Endothelial cell of umbilical vein (primary cell): ENCODE results near the gene RPL13. TPM values are rescaled to one million over a fixed set of nuclear protein-coding genes. Genes with fewer than 3 reads are reported as not detected.

ENCODE experiments used
- BruUV-seq: library from RNA; stranded (reverse); fragments of 400-500 nt; replicated peaks from 2 replicates; lab custom pipeline; 2021; lab: Mats Ljungman, UMichigan
- CTCF ChIA-PET: fragments of 300-600, 350-600 bp; sonication (Branson Sonifier 250); formaldehyde crosslinking; loops from one replicate; lab custom pipeline; 2021; ENCODE audit warnings: antibody characterized with exemption, inconsistent platforms; lab: Charles Lee
- POLR2A ChIA-PET: fragments of 300-600, 350-600 bp; sonication (Branson Sonifier 250); formaldehyde crosslinking; loops from one replicate; lab custom pipeline; 2021; ENCODE audit warnings: antibody characterized with exemption, inconsistent platforms; lab: Charles Lee
- DNase-seq: peaks from one replicate; pipeline ENCODE4 v3.0.0-alpha.2; 2011; ENCODE audit warnings: low read depth, low spot score
- FAIRE-seq: peaks from 2 replicates; lab custom pipeline; 2011; peaks lifted over from hg19 to GRCh38; lab: Jason Lieb, UNC
- H2AFZ ChIP-seq: 2 replicates; pipeline ENCODE4 v1.6.0; 2012; ENCODE audit warnings: low read depth, low read length, control low read depth, inconsistent platforms
- H3K27ac ChIP-seq: 2 replicates; pipeline ENCODE4 v1.5.1; 2011; ENCODE audit warnings: low read depth, mild to moderate bottlenecking, control low read depth, low read length, moderate library complexity; ENCODE audit not compliant: insufficient read depth
- H3K27me3 ChIP-seq, 2 experiments: 2 replicates each; pipeline versions ENCODE4 v1.6.0 to v1.6.1; 2011; ENCODE audit warnings: low read length in 2 of 2, mixed read lengths in 1 of 2; ENCODE audit not compliant: control insufficient read depth in 2 of 2, insufficient read depth in 2 of 2
- H3K36me3 ChIP-seq, 2 experiments: 2 replicates in 1 of 2; 3 replicates in 1 of 2; pipeline ENCODE4 v1.5.1; 2011; ENCODE audit warnings: low read length in 2 of 2, mild to moderate bottlenecking in 1 of 2, moderate library complexity in 1 of 2; ENCODE audit not compliant: control insufficient read depth in 2 of 2, insufficient read depth in 2 of 2; ENCODE audit errors: extremely low read depth in 1 of 2
- H3K4me1 ChIP-seq: 3 replicates; pipeline ENCODE4 v1.5.1; 2011; ENCODE audit warnings: mild to moderate bottlenecking, low read length; ENCODE audit not compliant: control insufficient read depth, insufficient read depth; ENCODE audit errors: extremely low read depth
- H3K4me2 ChIP-seq: 2 replicates; pipeline ENCODE4 v1.6.1; 2011; ENCODE audit warnings: low read length, control low read depth, mixed read lengths; ENCODE audit not compliant: insufficient read depth
- H3K4me3 ChIP-seq, 3 experiments: fragments of 200-600 bp in 1 of 3; sonication (generic), shearing (Covaris generic) in 1 of 3; replicated peaks in 1 of 3; 2 replicates each; pipeline ENCODE4 v1.5.1; 2011 to 2016; ENCODE audit warnings: control low read depth in 3 of 3, low read length in 3 of 3, mild to moderate bottlenecking in 2 of 3, inconsistent platforms in 1 of 3, low read depth in 1 of 3, moderate library complexity in 1 of 3; ENCODE audit not compliant: insufficient read depth in 1 of 3
- H3K79me2 ChIP-seq: 2 replicates; pipeline ENCODE4 v1.6.0; 2012; ENCODE audit warnings: low read length, inconsistent platforms; ENCODE audit not compliant: control insufficient read depth, insufficient read depth
- H3K9ac ChIP-seq: replicated peaks from 2 replicates; pipeline ENCODE3; 2011; ENCODE audit warnings: low read length, control low read depth; ENCODE audit not compliant: insufficient read depth; ENCODE audit errors: extremely low read depth
- H3K9me1 ChIP-seq: replicated peaks from 3 replicates; pipeline ENCODE4 v1.6.0; 2011; ENCODE audit warnings: mild to moderate bottlenecking, low read length; ENCODE audit not compliant: control insufficient read depth, insufficient read depth; ENCODE audit errors: extremely low read depth
- H3K9me3 ChIP-seq: replicated peaks from 2 replicates; pipeline ENCODE4 v1.5.1; 2012; ENCODE audit warnings: low read length, inconsistent platforms; ENCODE audit not compliant: control insufficient read depth, insufficient read depth
- H4K20me1 ChIP-seq: replicated peaks from 2 replicates; pipeline ENCODE3; 2011; ENCODE audit warnings: mild to moderate bottlenecking, low read length; ENCODE audit not compliant: control insufficient read depth, insufficient read depth; ENCODE audit errors: extremely low read depth
- EZH2 ChIP-seq: IDR thresholded peaks from 2 replicates; pipeline ENCODE4 v1.6.1; 2012; ENCODE audit warnings: borderline replicate concordance, low read depth, mild to moderate bottlenecking, moderate library complexity, low read length, inconsistent platforms; ENCODE audit not compliant: severe bottlenecking
- FOS ChIP-seq: IDR thresholded peaks from 2 replicates; pipeline ENCODE4 v1.6.1; 2011; ENCODE audit warnings: mild to moderate bottlenecking, low read length, moderate library complexity, borderline replicate concordance; ENCODE audit not compliant: insufficient read depth
- GATA2 ChIP-seq: IDR thresholded peaks from 2 replicates; pipeline ENCODE4 v1.7.0; 2011; ENCODE audit warnings: low read depth, mild to moderate bottlenecking, moderate library complexity, mixed read lengths, low read length; ENCODE audit not compliant: insufficient read length, insufficient read depth
- MYC ChIP-seq: IDR thresholded peaks from one replicate; pipeline ENCODE4 v1.6.1; 2011; ENCODE audit warnings: mild to moderate bottlenecking, low read depth, low read length
- POLR2AphosphoS5 ChIP-seq: IDR thresholded peaks from 2 replicates; pipeline ENCODE4 v1.6.1; 2012; ENCODE audit warnings: low read depth, mild to moderate bottlenecking, control low read depth, low read length, moderate library complexity; ENCODE audit not compliant: insufficient read depth
- dilution Hi-C: fragments of 300-500 bp; cut with MboI; formaldehyde crosslinking; loops from one replicate; pipeline ENCODE4 v1.15.0; 2019; ENCODE audit warnings: low sequenced_read_pairs; ENCODE audit not compliant: extremely low pct_ligation_motif_present
- intact Hi-C: fragments of 100-400 bp; cut with micrococcal nuclease; formaldehyde crosslinking; loops from one replicate; pipeline ENCODE4 v1.10.0; 2022
- polyA plus RNA-seq, 4 experiments: library from polyadenylated mRNA; depleted of rRNA in 3 of 4; stranded (reverse) in 3 of 4; unstranded in 1 of 4; fragments of >200 nt; gene quantifications; 2 replicates each; pipeline versions ENCODE4 v1.2.1 to v1.2.3, GENCODE V29; 2011 to 2012; ENCODE audit warnings: missing spikeins in 1 of 4
- total RNA-seq: library from RNA; stranded (reverse); gene quantifications from 2 replicates; pipeline ENCODE4 v1.2.3, GENCODE V29; 2021
- TF ChIP-seq, protein P1 (sequence below): IDR thresholded peaks from 2 replicates; pipeline ENCODE4 v1.6.1; 2011; ENCODE audit not compliant: insufficient read depth, insufficient read length
- TF ChIP-seq, protein P2 (sequence below), 2 donors: IDR thresholded peaks; 1 replicate in 1 of 2; 2 replicates in 1 of 2; pipeline ENCODE4 v1.5.1; 2011; ENCODE audit warnings: low read length in 2 of 2, mild to moderate bottlenecking in 2 of 2, moderate library complexity in 2 of 2, control low read depth in 1 of 2, inconsistent platforms in 1 of 2, low read depth in 1 of 2; ENCODE audit not compliant: insufficient read depth in 1 of 2; ENCODE audit errors: extremely low read depth in 1 of 2

Gene RPL13
- total and polyA plus RNA-seq, 2 donors (not counting 3 experiments of a cell fraction or from before 2014, with no cell fraction given) = 1,463 to 5,670 TPM

DNA sequence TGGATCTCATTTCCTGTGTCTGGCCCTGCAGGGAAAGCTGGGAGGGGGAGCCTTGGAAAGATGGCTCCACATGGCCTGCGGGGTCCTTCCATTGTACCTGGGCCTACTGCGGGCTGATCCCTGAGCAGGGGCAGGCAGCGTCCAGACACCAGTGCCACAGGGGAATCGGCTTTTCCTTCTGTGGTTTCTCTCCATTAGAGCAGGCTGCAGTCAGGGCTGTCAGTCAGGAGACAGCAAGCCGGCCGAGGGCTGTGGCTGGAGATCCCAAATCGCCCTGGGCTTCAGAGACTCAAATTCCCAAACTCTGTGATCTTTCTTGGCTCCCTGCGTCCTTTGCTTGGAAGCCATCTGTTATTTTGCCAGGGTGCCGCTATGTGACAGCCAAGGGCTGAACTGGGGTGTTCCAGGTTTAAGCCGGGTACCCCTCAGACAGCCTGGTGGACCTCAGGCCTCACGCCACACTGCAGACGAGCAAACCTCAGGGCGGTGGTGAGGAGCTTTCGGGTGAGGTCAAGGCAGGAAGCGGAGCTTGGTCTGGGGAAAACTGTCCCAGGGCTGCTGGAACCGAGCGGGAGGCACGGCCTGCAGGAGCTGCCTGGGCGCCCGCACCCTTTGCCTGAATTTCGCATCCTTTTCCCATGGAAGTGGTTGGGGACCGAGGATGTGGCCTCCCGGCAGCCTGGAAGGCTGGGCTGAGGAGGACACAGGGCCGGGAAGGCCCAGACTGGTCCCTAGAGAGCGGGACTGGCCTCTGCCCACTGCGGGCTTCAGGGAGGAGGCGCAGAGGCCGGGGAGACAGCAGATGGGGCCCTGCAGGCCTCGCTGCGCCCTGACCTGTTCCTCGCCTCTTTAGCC lies 13.6 kb downstream of the RPL13 start:
- no TSS peak for BruUV-seq
- Histone ChIP-seq H3K4me2 (no peak overlapping the region), H4K20me1 (no peaks in the 10 kb centered on the region), H3K36me3 (no peaks in the 10 kb centered on the region), H3K9me3 (no peaks in the 10 kb centered on the region), H3K9me1 (no peaks in the 10 kb centered on the region), H3K27ac (no peak overlapping the region), H3K9ac (peak overlapping the region; percentile 40), H3K4me1 (peaks cover 9% of the 10 kb centered on the region), H3K27me3 (peaks cover 0 to 1% of the 10 kb centered on the region in 2 experiments), H3K4me3 (no peak overlapping the region), H3K79me2 (no peaks in the 10 kb centered on the region), H2AFZ (peak overlapping the region; percentile 94)
- no peak for FAIRE-seq
- TF ChIP-seq MYC (no peak), EZH2 (no peak), GATA2 (no peak)
- DNase-seq = no peak
- intact Hi-C loops (loop anchor here (1.0 to 10.0 kb wide), 2 partner anchors 67 to 151 kb away; partner anchors contain the start of genes VPS9D1 and ZNF276), dilution Hi-C loops (no loop called here)
- ChIA-PET CTCF (interaction anchor here (0.8 to 1.1 kb wide), 3 partner anchors 9 to 126 kb away, joined by 3 read pairs; no protein-coding TSS in a partner anchor), POLR2A (no interaction called here)

DNA sequence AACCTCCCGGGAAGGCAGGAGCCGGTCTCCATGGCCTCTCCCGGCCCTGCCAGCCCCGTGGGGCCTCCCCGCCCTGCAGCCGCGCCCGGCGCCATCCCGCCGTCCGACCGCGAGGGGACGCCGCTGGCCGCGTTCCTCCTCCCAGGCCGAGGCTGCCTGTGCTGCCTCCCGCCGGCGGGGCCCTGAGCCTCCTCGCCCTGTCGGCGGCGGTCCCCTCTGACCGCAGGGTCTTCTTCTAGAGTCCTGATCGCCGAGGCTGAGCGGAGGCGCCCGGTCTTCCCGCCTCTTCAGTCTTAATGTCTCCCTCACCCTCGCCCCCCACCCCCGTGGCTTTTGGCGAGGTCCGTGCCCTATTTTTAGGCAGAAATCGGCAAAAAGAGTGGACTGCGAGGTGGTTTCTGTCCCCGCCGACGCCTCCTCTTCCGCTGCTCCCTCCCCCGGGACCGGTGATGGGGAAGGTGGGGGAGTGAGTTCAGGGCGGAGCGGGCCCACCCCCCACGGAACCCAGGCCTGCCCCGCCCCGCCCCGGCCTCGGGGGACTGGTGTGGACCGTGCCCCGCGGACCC lies 14.3 kb downstream of the RPL13 start:
- no peaks in the 10 kb centered on the region for H3K36me3 ChIP-seq
- H3K27ac ChIP-seq = no peak overlapping the region
- peaks cover 0 to 1% of the 10 kb centered on the region in 2 experiments for H3K27me3 ChIP-seq
- H3K79me2 ChIP-seq = no peaks in the 10 kb centered on the region
- H3K9ac ChIP-seq = peak overlapping the region; percentile 40
- dilution Hi-C loops = no loop called here
- H3K9me1 ChIP-seq = no peaks in the 10 kb centered on the region
- DNase-seq (peak; percentile 63), FAIRE-seq (peak; percentile 77)
- ChIA-PET POLR2A (no interaction called here), CTCF (interaction anchor here (1.0 to 1.5 kb wide), 4 partner anchors 9 to 125 kb away, joined by 3 to 4 read pairs (median 3); no protein-coding TSS in a partner anchor)
- H3K4me2 ChIP-seq = peak overlapping the region; percentile 40
- H4K20me1 ChIP-seq = no peaks in the 10 kb centered on the region
- no TSS peak for BruUV-seq
- TF ChIP-seq, protein P1, sequence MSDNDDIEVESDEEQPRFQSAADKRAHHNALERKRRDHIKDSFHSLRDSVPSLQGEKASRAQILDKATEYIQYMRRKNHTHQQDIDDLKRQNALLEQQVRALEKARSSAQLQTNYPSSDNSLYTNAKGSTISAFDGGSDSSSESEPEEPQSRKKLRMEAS = no peak
- TF ChIP-seq, protein P2, sequence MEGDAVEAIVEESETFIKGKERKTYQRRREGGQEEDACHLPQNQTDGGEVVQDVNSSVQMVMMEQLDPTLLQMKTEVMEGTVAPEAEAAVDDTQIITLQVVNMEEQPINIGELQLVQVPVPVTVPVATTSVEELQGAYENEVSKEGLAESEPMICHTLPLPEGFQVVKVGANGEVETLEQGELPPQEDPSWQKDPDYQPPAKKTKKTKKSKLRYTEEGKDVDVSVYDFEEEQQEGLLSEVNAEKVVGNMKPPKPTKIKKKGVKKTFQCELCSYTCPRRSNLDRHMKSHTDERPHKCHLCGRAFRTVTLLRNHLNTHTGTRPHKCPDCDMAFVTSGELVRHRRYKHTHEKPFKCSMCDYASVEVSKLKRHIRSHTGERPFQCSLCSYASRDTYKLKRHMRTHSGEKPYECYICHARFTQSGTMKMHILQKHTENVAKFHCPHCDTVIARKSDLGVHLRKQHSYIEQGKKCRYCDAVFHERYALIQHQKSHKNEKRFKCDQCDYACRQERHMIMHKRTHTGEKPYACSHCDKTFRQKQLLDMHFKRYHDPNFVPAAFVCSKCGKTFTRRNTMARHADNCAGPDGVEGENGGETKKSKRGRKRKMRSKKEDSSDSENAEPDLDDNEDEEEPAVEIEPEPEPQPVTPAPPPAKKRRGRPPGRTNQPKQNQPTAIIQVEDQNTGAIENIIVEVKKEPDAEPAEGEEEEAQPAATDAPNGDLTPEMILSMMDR (IDR thresholded peaks at IDR 0.05; ENCODE audit: extremely low read depth in 1 of 2, insufficient read depth in 1 of 2, low read depth in 1 of 2, low read length in 2 of 2) = peak; percentile 83 to 89
- TF ChIP-seq EZH2 = no peak
- no peak for TF ChIP-seq FOS
- peak; percentile 34 for TF ChIP-seq POLR2AphosphoS5
- no peak for TF ChIP-seq MYC
- peak overlapping the region; percentile 20 to 27 (median 21) for H3K4me3 ChIP-seq
- peak overlapping the region; percentile 94 for H2AFZ ChIP-seq
- intact Hi-C loops = loop anchor here (1.0 to 10.0 kb wide), 2 partner anchors 67 to 150 kb away; partner anchors contain the start of genes VPS9D1 and ZNF276
- peaks cover 9% of the 10 kb centered on the region for H3K4me1 ChIP-seq
- H3K9me3 ChIP-seq = no peaks in the 10 kb centered on the region
